HepG2 (cell line): ENCODE results near the gene DNALI1. TPM values are rescaled to one million over a fixed set of nuclear protein-coding genes. Genes with fewer than 3 reads are reported as not detected.

Experiments used
- ATAC-seq: fragments of 200-7000 bp; cut with Tn5 transposase; 3 replicates; pipeline ENCODE4 v1.9.1; 2020; ENCODE audit warnings: mild to moderate bottlenecking, moderate library complexity
- BruUV-seq: library from RNA; stranded (reverse); fragments of 400-500 nt; replicated peaks from 2 replicates; lab custom pipeline; 2021; lab: Mats Ljungman, UMichigan
- CTCF ChIA-PET: fragments of 300-600 bp; formaldehyde crosslinking; extraction: SDS; loops from one replicate; lab custom pipeline; 2021; ENCODE audit warnings: low total read pairs, inconsistent platforms, low intra/inter-chr PET ratio; lab: Yijun Ruan, JAX
- POLR2A ChIA-PET: fragments of 350-600 bp; sonication (Branson Sonifier 250); formaldehyde crosslinking; loops from one replicate; lab custom pipeline; 2020; ENCODE audit warnings: antibody characterized with exemption, inconsistent platforms; lab: Yijun Ruan, JAX
- DNase-seq: peaks from one replicate; pipeline ENCODE4 v3.0.0-alpha.2; 2015; ENCODE audit warnings: low spot score
- FAIRE-seq: peaks from 3 replicates; lab custom pipeline; 2011; peaks lifted over from hg19 to GRCh38; lab: Jason Lieb, UNC
- H2AFZ ChIP-seq: one replicate; pipeline ENCODE4 v1.6.1; 2011; ENCODE audit warnings: low read length, inconsistent platforms
- H3K27ac ChIP-seq: fragments of 300-600 bp; 3 replicates; pipeline ENCODE4 v1.8.0; 2011; ENCODE audit warnings: mixed run types, mild to moderate bottlenecking, mixed read lengths, low read length, inconsistent platforms; ENCODE audit not compliant: insufficient read depth; ENCODE audit errors: extremely low read length
- H3K27me3 ChIP-seq, 2 experiments: fragments of 200-600 bp in 1 of 2; 2 replicates in 1 of 2; 3 replicates in 1 of 2; pipeline versions ENCODE4 v1.6.0 to v1.8.0; 2011; ENCODE audit warnings: low read length in 2 of 2, mild to moderate bottlenecking in 2 of 2, moderate library complexity in 2 of 2, inconsistent platforms in 1 of 2; ENCODE audit not compliant: insufficient read depth in 2 of 2, control insufficient read depth in 1 of 2
- H3K36me3 ChIP-seq, 2 experiments: fragments of 200-600 bp in 1 of 2; replicated peaks in 1 of 2; 2 replicates in 1 of 2; 3 replicates in 1 of 2; pipeline versions ENCODE4 v1.5.1 to v1.8.0; 2011; ENCODE audit warnings: low read length in 2 of 2, inconsistent platforms in 1 of 2; ENCODE audit not compliant: insufficient read depth in 2 of 2, control insufficient read depth in 1 of 2
- H3K4me1 ChIP-seq: 2 replicates; pipeline ENCODE4 v1.5.1; 2012; ENCODE audit warnings: low read length, inconsistent platforms; ENCODE audit not compliant: insufficient read depth
- H3K4me2 ChIP-seq: 2 replicates; pipeline ENCODE4 v1.6.0; 2011; ENCODE audit warnings: low read depth, low read length, inconsistent platforms
- H3K4me3 ChIP-seq, 3 experiments: fragments of 200-600 bp in 1 of 3; sonication (generic), shearing (Covaris generic) in 1 of 3; replicated peaks in 1 of 3; 2 replicates each; pipeline ENCODE4 v1.5.1; 2011 to 2016; ENCODE audit warnings: low read length in 3 of 3, inconsistent platforms in 2 of 3, low read depth in 2 of 3, mild to moderate bottlenecking in 2 of 3, control low read depth in 1 of 3, mixed read lengths in 1 of 3; ENCODE audit not compliant: insufficient read depth in 1 of 3
- H3K79me2 ChIP-seq: one replicate; pipeline ENCODE4 v1.6.1; 2011; ENCODE audit warnings: low read length, inconsistent platforms; ENCODE audit not compliant: insufficient read depth
- H3K9ac ChIP-seq: 2 replicates; pipeline ENCODE4 v1.6.0; 2011; ENCODE audit warnings: mild to moderate bottlenecking, low read depth, low read length, inconsistent platforms; ENCODE audit not compliant: insufficient read depth
- H3K9me3 ChIP-seq: 2 replicates; pipeline ENCODE4 v1.5.1; 2012; ENCODE audit warnings: mild to moderate bottlenecking, low read length
- H4K20me1 ChIP-seq: 2 replicates; pipeline ENCODE4 v1.6.0; 2011; ENCODE audit warnings: inconsistent platforms, mild to moderate bottlenecking, low read length, moderate library complexity; ENCODE audit not compliant: insufficient read depth
- CEBPB ChIP-seq: IDR thresholded peaks from 2 replicates; pipeline ENCODE4 v1.6.1; 2011; ENCODE audit warnings: low read depth, low read length, improper control_type of control experiment, borderline replicate concordance
- DR1 ChIP-seq: sonication (generic); formaldehyde crosslinking; IDR thresholded peaks from 2 replicates; pipeline ENCODE4 v1.8.0; 2021; ENCODE audit warnings: mild to moderate bottlenecking, missing genetic modification reagents, inconsistent platforms
- E2F1 ChIP-seq: sonication (generic); formaldehyde crosslinking; IDR thresholded peaks from 2 replicates; pipeline ENCODE4 v1.5.0; 2020; ENCODE audit warnings: missing genetic modification reagents
- ESRRA ChIP-seq: sonication (generic); formaldehyde crosslinking; IDR thresholded peaks from 2 replicates; pipeline ENCODE4 v1.5.1; 2020; ENCODE audit warnings: mild to moderate bottlenecking, low read depth, missing genetic modification reagents
- HMG20A ChIP-seq: IDR thresholded peaks from 2 replicates; pipeline ENCODE4 v1.6.1; 2016; ENCODE audit warnings: borderline replicate concordance
- KDM5B ChIP-seq: sonication (generic); formaldehyde crosslinking; IDR thresholded peaks from 2 replicates; pipeline ENCODE4 v1.4.0; 2020; ENCODE audit warnings: missing genetic modification reagents, mild to moderate bottlenecking, borderline replicate concordance
- NPAS2 ChIP-seq: sonication (generic); formaldehyde crosslinking; IDR thresholded peaks from 2 replicates; pipeline ENCODE4 v1.8.0; 2022; ENCODE audit warnings: mild to moderate bottlenecking, missing genetic modification reagents, borderline replicate concordance
- ZNF83 ChIP-seq: sonication (generic); formaldehyde crosslinking; IDR thresholded peaks from 2 replicates; pipeline ENCODE4 v1.4.0; 2020; ENCODE audit warnings: missing genetic modification reagents, mild to moderate bottlenecking, borderline replicate concordance
- ZZZ3 ChIP-seq: sonication (generic); formaldehyde crosslinking; IDR thresholded peaks from 2 replicates; pipeline ENCODE4 v1.4.0; 2020; ENCODE audit warnings: missing genetic modification reagents, mild to moderate bottlenecking, borderline replicate concordance
- whole genome bisulfite sequencing: methylation state at CpG from one replicate; pipeline ENCODE4 v1.1.6; 2017; ENCODE audit warnings: low lambda C conversion rate; 5-methylcytosine and 5-hydroxymethylcytosine counted together
- in situ Hi-C: cut with HindIII; loops from 2 replicates; pipeline ENCODE4 v1.10.0; 2017; ENCODE audit warnings: low pct_unique_long_range_greater_than_20kb; ENCODE audit not compliant: extremely low pct_ligation_motif_present
- intact Hi-C: fragments of 100-400 bp; cut with micrococcal nuclease; formaldehyde crosslinking; loops from one replicate; pipeline ENCODE4 v1.10.0; 2022; ENCODE audit not compliant: unreplicated experiment
- polyA plus RNA-seq, 8 experiments: library from polyadenylated mRNA; depleted of rRNA in 3 of 8; stranded (reverse) in 7 of 8; unstranded in 1 of 8; fragments of >200 nt; fragmentation: Illumina TruSeq in 4 of 8; extraction: Trizol in 4 of 8; gene quantifications; 2 replicates each; pipeline versions ENCODE4 v1.2.1 to v1.2.3, GENCODE V29; 2011 to 2016; ENCODE audit warnings: low read depth in 4 of 8, missing spikeins in 1 of 8, mixed read lengths in 1 of 8; ENCODE audit not compliant: insufficient read depth in 1 of 8
- total RNA-seq, 5 experiments: library from RNA; depleted of rRNA; stranded (reverse); fragments of >200 nt; fragmentation: Illumina TruSeq; extraction: Trizol; gene quantifications; 2 replicates each; pipeline ENCODE4 v1.2.3, GENCODE V29; 2016; ENCODE audit warnings: low read depth in 1 of 5

Gene DNALI1
- total and polyA plus RNA-seq, 2 of the 13 experiments (the other 11 are each of a cell fraction or from before 2014, with no cell fraction given): 0.42 to 0.70 TPM

- intact Hi-C loops: no loop called here
- no peak overlapping the region for H2AFZ ChIP-seq
- H3K4me1 ChIP-seq: no peaks in the 10 kb centered on the region
- POLR2A ChIA-PET: no interaction called here
- no peaks in the 10 kb centered on the region for H3K79me2 ChIP-seq
- H3K36me3 ChIP-seq: peaks cover 42 to 89% of the 10 kb centered on the region in 2 experiments
- ATAC-seq (no peak), DNase-seq (no peak), FAIRE-seq (no peak)
- no peak overlapping the region for H3K4me3 ChIP-seq
- no peaks in the 10 kb centered on the region for H3K9me3 ChIP-seq
- H3K27ac ChIP-seq: no peak overlapping the region
- H3K4me2 ChIP-seq: no peak overlapping the region
- no peak overlapping the region for H3K9ac ChIP-seq
- no peak for TF ChIP-seq DR1 (CRISPR knock-in tag)
- TF ChIP-seq ZNF83 (CRISPR knock-in tag): no peak
- TF ChIP-seq HMG20A (CRISPR knock-in tag): no peak
- no peak for TF ChIP-seq NPAS2 (CRISPR knock-in tag)
- no peak for TF ChIP-seq ESRRA (CRISPR knock-in tag)
- TF ChIP-seq KDM5B (CRISPR knock-in tag): no peak
- no peak for TF ChIP-seq E2F1 (CRISPR knock-in tag)
- H3K27me3 ChIP-seq: no peaks in the 10 kb centered on the region
- BruUV-seq: no TSS peak
- WGBS: 95% methylated on average over 7 of the region's 7 CpGs
- no peaks in the 10 kb centered on the region for H4K20me1 ChIP-seq
- in situ Hi-C loops: no loop called here
- CTCF ChIA-PET: no interaction called here
Observed at GRCh38 chr1:37574834-37575480, 18.2 kb downstream of the DNALI1 start.

GRCh38 chr1:37575692-37576091 is 19.0 kb downstream of the DNALI1 start:
- peaks cover 44 to 91% of the 10 kb centered on the region in 2 experiments for H3K36me3 ChIP-seq
- no peak overlapping the region for H2AFZ ChIP-seq
- no peak overlapping the region for H3K4me2 ChIP-seq
- no peak for FAIRE-seq
- intact Hi-C loops: no loop called here
- in situ Hi-C loops: no loop called here
- no peaks in the 10 kb centered on the region for H3K4me1 ChIP-seq
- BruUV-seq: no TSS peak
- TF ChIP-seq ZZZ3 (CRISPR knock-in tag) (no peak), CEBPB (peak; percentile 30; the same call in 1 of the 2 replicates)
- H4K20me1 ChIP-seq: no peaks in the 10 kb centered on the region
- WGBS: 98% methylated on average over 5 of the region's 5 CpGs
- H3K27ac ChIP-seq: no peak overlapping the region
- no peak overlapping the region for H3K9ac ChIP-seq
- no peak for ATAC-seq
- no peaks in the 10 kb centered on the region for H3K27me3 ChIP-seq
- no peak overlapping the region for H3K4me3 ChIP-seq
- H3K79me2 ChIP-seq: no peaks in the 10 kb centered on the region
- DNase-seq: no peak
- no peaks in the 10 kb centered on the region for H3K9me3 ChIP-seq
- CTCF ChIA-PET: no interaction called here
- POLR2A ChIA-PET: no interaction called here
